ENCODE results near the gene PIGK. TPM values are rescaled to one million over a fixed set of nuclear protein-coding genes. Genes with fewer than 3 reads are reported as not detected.

The PIGK gene
- total RNA-seq, 1 donor from 2014 or later, result 28.6 TPM

- FAIRE-seq, result no peak
- no peak overlapping the region for H3K4me2 ChIP-seq (ENCODE audit: low read length)
Measured at GRCh38 chr1:77234943-77235342, 15.7 kb upstream of the PIGK start.

DNA sequence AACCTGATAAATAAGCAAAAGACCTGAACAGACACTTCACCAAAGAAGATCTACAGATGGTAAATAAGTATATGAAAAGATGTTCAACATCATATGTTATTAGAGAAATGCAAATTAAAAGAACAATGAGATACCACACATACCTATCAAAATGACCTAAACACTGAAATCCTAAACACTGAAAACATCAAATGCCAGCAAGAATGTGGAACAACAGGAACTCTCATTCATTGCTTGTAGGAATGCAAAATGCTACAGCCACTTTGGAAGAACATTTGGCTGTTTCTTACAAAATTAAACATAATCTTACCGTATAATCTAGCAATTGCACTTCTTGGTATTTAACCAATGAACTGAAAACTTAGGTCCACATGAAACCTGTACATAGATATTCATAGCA, 14.9 kb upstream of the PIGK start:
- no peaks in the 10 kb centered on the region for H3K79me2 ChIP-seq (ENCODE audit: insufficient read depth, low read length)
- Mint-ChIP-seq H3K27ac (ENCODE audit: unreplicated experiment) (no peak overlapping the region), H3K4me1 (ENCODE audit: low read depth, unreplicated experiment) (peaks cover 9% of the 10 kb centered on the region), H3K9me3 (ENCODE audit: unreplicated experiment) (peaks cover 2% of the 10 kb centered on the region), H3K4me3 (ENCODE audit: unreplicated experiment) (no peak overlapping the region), H3K36me3 (ENCODE audit: low read depth, unreplicated experiment) (peaks cover 1% of the 10 kb centered on the region), H3K27me3 (ENCODE audit: low read depth, unreplicated experiment) (no peaks in the 10 kb centered on the region)
- H3K9me3 ChIP-seq (ENCODE audit: insufficient read depth, low read depth, low read length), result no peaks in the 10 kb centered on the region
- TF ChIP-seq EZH2 (IDR thresholded peaks at IDR 0.05; ENCODE audit: insufficient read depth, low read length) (no peak), CTCF (IDR thresholded peaks at IDR 0.05; ENCODE audit: insufficient read depth, low read depth, low read length) (no peak)
- H3K27me3 ChIP-seq (ENCODE audit: insufficient read depth, low read length), result no peaks in the 10 kb centered on the region
- no peaks in the 10 kb centered on the region for H3K36me3 ChIP-seq (ENCODE audit: insufficient read depth, low read length)
- H3K9ac ChIP-seq (ENCODE audit: low read length), result no peak overlapping the region
- no peaks in the 10 kb centered on the region for H3K4me1 ChIP-seq (ENCODE audit: insufficient read depth, low read length)
- H3K4me2 ChIP-seq (ENCODE audit: low read length), result no peak overlapping the region
- H4K20me1 ChIP-seq (ENCODE audit: insufficient read depth, low read length), result no peaks in the 10 kb centered on the region
- H2AFZ ChIP-seq (ENCODE audit: low read depth, low read length), result no peak overlapping the region
- no peak for DNase-seq (ENCODE audit: low read depth)
- FAIRE-seq, result no peak
- H3K4me3 ChIP-seq (ENCODE audit: insufficient read depth, low read depth, low read length), result no peak overlapping the region
- H3K27ac ChIP-seq (ENCODE audit: low read depth, low read length), result no peak overlapping the region

More at GRCh38 chr1:77234943-77235342, 15.7 kb upstream of the PIGK start:
- Mint-ChIP-seq H3K4me1 (ENCODE audit: low read depth, unreplicated experiment) (peaks cover 2% of the 10 kb centered on the region), H3K36me3 (ENCODE audit: low read depth, unreplicated experiment) (peaks cover 1% of the 10 kb centered on the region), H3K9me3 (ENCODE audit: unreplicated experiment) (peaks cover 2% of the 10 kb centered on the region), H3K27me3 (ENCODE audit: low read depth, unreplicated experiment) (no peaks in the 10 kb centered on the region), H3K4me3 (ENCODE audit: unreplicated experiment) (no peak overlapping the region), H3K27ac (ENCODE audit: unreplicated experiment) (no peak overlapping the region)
- no peaks in the 10 kb centered on the region for H3K27me3 ChIP-seq (ENCODE audit: insufficient read depth, low read length)
- no peak for DNase-seq (ENCODE audit: low read depth)
- TF ChIP-seq CTCF (IDR thresholded peaks at IDR 0.05; ENCODE audit: insufficient read depth, low read depth, low read length), result no peak
- TF ChIP-seq EZH2 (IDR thresholded peaks at IDR 0.05; ENCODE audit: insufficient read depth, low read length), result no peak
- no peak overlapping the region for H3K27ac ChIP-seq (ENCODE audit: low read depth, low read length)
- no peaks in the 10 kb centered on the region for H3K36me3 ChIP-seq (ENCODE audit: insufficient read depth, low read length)
- no peaks in the 10 kb centered on the region for H4K20me1 ChIP-seq (ENCODE audit: insufficient read depth, low read length)
- no peaks in the 10 kb centered on the region for H3K9me3 ChIP-seq (ENCODE audit: insufficient read depth, low read depth, low read length)
- no peak overlapping the region for H3K4me3 ChIP-seq (ENCODE audit: insufficient read depth, low read depth, low read length)
- no peak overlapping the region for H2AFZ ChIP-seq (ENCODE audit: low read depth, low read length)
- no peaks in the 10 kb centered on the region for H3K4me1 ChIP-seq (ENCODE audit: insufficient read depth, low read length)
- no peaks in the 10 kb centered on the region for H3K79me2 ChIP-seq (ENCODE audit: insufficient read depth, low read length)
- no peak overlapping the region for H3K9ac ChIP-seq (ENCODE audit: low read length)

GRCh38 chr1:77232829-77233228, 13.6 kb upstream of the PIGK start:
- no peak for FAIRE-seq
- peaks cover 10% of the 10 kb centered on the region for H3K4me1 Mint-ChIP-seq (ENCODE audit: low read depth, unreplicated experiment)

More at GRCh38 chr1:77232829-77233228, 13.6 kb upstream of the PIGK start:
- TF ChIP-seq CTCF (IDR thresholded peaks at IDR 0.05; ENCODE audit: insufficient read depth, low read depth, low read length), result no peak
- no peak for TF ChIP-seq EZH2 (IDR thresholded peaks at IDR 0.05; ENCODE audit: insufficient read depth, low read length)
- H3K27ac ChIP-seq (ENCODE audit: low read depth, low read length), result no peak overlapping the region
- H3K27me3 ChIP-seq (ENCODE audit: insufficient read depth, low read length), result no peaks in the 10 kb centered on the region
- Mint-ChIP-seq H3K27me3 (ENCODE audit: low read depth, unreplicated experiment) (no peaks in the 10 kb centered on the region), H3K27ac (ENCODE audit: unreplicated experiment) (no peak overlapping the region), H3K36me3 (ENCODE audit: low read depth, unreplicated experiment) (peaks cover 1% of the 10 kb centered on the region), H3K9me3 (ENCODE audit: unreplicated experiment) (peaks cover 2% of the 10 kb centered on the region), H3K4me3 (ENCODE audit: unreplicated experiment) (no peak overlapping the region)
- no peak overlapping the region for H3K4me3 ChIP-seq (ENCODE audit: insufficient read depth, low read depth, low read length)
- H3K9ac ChIP-seq (ENCODE audit: low read length), result no peak overlapping the region
- no peak overlapping the region for H3K4me2 ChIP-seq (ENCODE audit: low read length)
- H3K36me3 ChIP-seq (ENCODE audit: insufficient read depth, low read length), result no peaks in the 10 kb centered on the region
- H4K20me1 ChIP-seq (ENCODE audit: insufficient read depth, low read length), result no peaks in the 10 kb centered on the region
- no peaks in the 10 kb centered on the region for H3K4me1 ChIP-seq (ENCODE audit: insufficient read depth, low read length)
- no peaks in the 10 kb centered on the region for H3K79me2 ChIP-seq (ENCODE audit: insufficient read depth, low read length)
- no peak for DNase-seq (ENCODE audit: low read depth)
- no peak overlapping the region for H2AFZ ChIP-seq (ENCODE audit: low read depth, low read length)
- no peaks in the 10 kb centered on the region for H3K9me3 ChIP-seq (ENCODE audit: insufficient read depth, low read depth, low read length)
